H9 (cell line): ENCODE measurements around the gene TRNP1. TPM values are rescaled to one million over a fixed set of nuclear protein-coding genes. Genes with fewer than 3 reads are reported as not detected.

Experiments used
- DNase-seq: peaks from one replicate; pipeline ENCODE4 v3.0.0-alpha.2; 2017
- H2AFZ ChIP-seq: one replicate; pipeline ENCODE4 v1.6.1; 2013; ENCODE audit warnings: mild to moderate bottlenecking, low read length, control low read depth, moderate library complexity
- H2AK5ac ChIP-seq: 2 replicates; pipeline ENCODE4 v1.6.1; 2013; ENCODE audit warnings: low read length, control low read depth, mixed read lengths; ENCODE audit not compliant: insufficient read length
- H2BK120ac ChIP-seq: one replicate; pipeline ENCODE4 v1.6.1; 2013; ENCODE audit warnings: low read depth, mild to moderate bottlenecking, low read length, control low read depth, inconsistent platforms; ENCODE audit not compliant: poor library complexity, severe bottlenecking
- H2BK12ac ChIP-seq: 2 replicates; pipeline ENCODE4 v1.6.1; 2013; ENCODE audit warnings: low read length, control low read depth, mixed read lengths, low read depth; ENCODE audit not compliant: insufficient read length
- H2BK15ac ChIP-seq: 2 replicates; pipeline ENCODE4 v1.6.1; 2013; ENCODE audit warnings: low read depth, low read length, control low read depth
- H2BK20ac ChIP-seq: one replicate; pipeline ENCODE4 v1.6.1; 2013; ENCODE audit warnings: low read depth, mild to moderate bottlenecking, low read length, control low read depth, inconsistent platforms; ENCODE audit not compliant: poor library complexity, severe bottlenecking
- H2BK5ac ChIP-seq: 2 replicates; pipeline ENCODE4 v1.6.1; 2013; ENCODE audit warnings: low read length, control low read depth, mixed read lengths; ENCODE audit not compliant: insufficient read length
- H3K14ac ChIP-seq: 2 replicates; pipeline ENCODE4 v1.6.1; 2013; ENCODE audit warnings: low read length, control low read depth; ENCODE audit not compliant: insufficient read depth
- H3K18ac ChIP-seq: 2 replicates; pipeline ENCODE4 v1.6.1; 2013; ENCODE audit warnings: low read depth, mild to moderate bottlenecking, mixed read lengths, low read length, control low read depth; ENCODE audit not compliant: insufficient read length
- H3K23ac ChIP-seq: 2 replicates; pipeline ENCODE4 v1.6.1; 2013; ENCODE audit warnings: low read length, control low read depth, mixed read lengths, low read depth; ENCODE audit not compliant: insufficient read length
- H3K23me2 ChIP-seq: 2 replicates; pipeline ENCODE4 v1.6.1; 2013; ENCODE audit warnings: low read depth, mild to moderate bottlenecking, mixed read lengths, low read length, control low read depth; ENCODE audit not compliant: insufficient read length, poor library complexity, severe bottlenecking
- H3K27ac ChIP-seq: 2 replicates; pipeline ENCODE4 v1.5.1; 2013; ENCODE audit warnings: low read length, control low read depth, mixed read lengths, low read depth; ENCODE audit not compliant: insufficient read length
- H3K27me3 ChIP-seq: 2 replicates; pipeline ENCODE4 v1.6.1; 2013; ENCODE audit warnings: low read length, control low read depth, inconsistent platforms; ENCODE audit not compliant: insufficient read depth
- H3K4ac ChIP-seq: 2 replicates; pipeline ENCODE4 v1.6.1; 2013; ENCODE audit warnings: low read depth, mild to moderate bottlenecking, control low read depth, inconsistent platforms, low read length, moderate library complexity
- H3K4me1 ChIP-seq: 2 replicates; pipeline ENCODE4 v1.6.1; 2013; ENCODE audit warnings: low read length, control low read depth, inconsistent platforms; ENCODE audit not compliant: insufficient read depth
- H3K4me2 ChIP-seq: 2 replicates; pipeline ENCODE4 v1.6.1; 2013; ENCODE audit warnings: low read length, control low read depth, mixed read lengths; ENCODE audit not compliant: insufficient read length, insufficient read depth
- H3K56ac ChIP-seq: 2 replicates; pipeline ENCODE4 v1.6.1; 2013; ENCODE audit warnings: low read depth, mild to moderate bottlenecking, mixed read lengths, low read length, control low read depth; ENCODE audit not compliant: insufficient read length
- H3K79me1 ChIP-seq: 2 replicates; pipeline ENCODE4 v1.6.1; 2013; ENCODE audit warnings: low read depth, mild to moderate bottlenecking, moderate library complexity, low read length, control low read depth, inconsistent platforms; ENCODE audit not compliant: insufficient read depth, poor library complexity, severe bottlenecking
- H3K79me2 ChIP-seq: 2 replicates; pipeline ENCODE4 v1.6.1; 2013; ENCODE audit warnings: low read length, control low read depth, inconsistent platforms; ENCODE audit not compliant: insufficient read depth
- H3K9ac ChIP-seq: 2 replicates; pipeline ENCODE4 v1.6.1; 2013; ENCODE audit warnings: low read length, control low read depth, mixed read lengths; ENCODE audit not compliant: insufficient read length; ENCODE audit errors: extremely low read depth
- H3K9me3 ChIP-seq: one replicate; pipeline ENCODE4 v1.6.1; 2013; ENCODE audit warnings: low read depth, low read length, inconsistent platforms; ENCODE audit not compliant: control insufficient read depth
- H3T11ph ChIP-seq: one replicate; pipeline ENCODE4 v1.6.1; 2013; ENCODE audit warnings: mild to moderate bottlenecking, low read length, control low read depth, inconsistent platforms
- H4K20me1 ChIP-seq: one replicate; pipeline ENCODE4 v1.6.1; 2013; ENCODE audit not compliant: control insufficient read depth, insufficient read length, insufficient read depth
- H4K5ac ChIP-seq: 2 replicates; pipeline ENCODE4 v1.6.1; 2013; ENCODE audit warnings: low read depth, mild to moderate bottlenecking, mixed read lengths, low read length, control low read depth; ENCODE audit not compliant: insufficient read length
- H4K8ac ChIP-seq: replicated peaks from 2 replicates; pipeline ENCODE4 v1.6.1; 2013; ENCODE audit warnings: low read length, control low read depth, mixed read lengths, low read depth; ENCODE audit not compliant: insufficient read length
- H4K91ac ChIP-seq: 2 replicates; pipeline ENCODE4 v1.6.1; 2013; ENCODE audit warnings: low read depth, mild to moderate bottlenecking, moderate library complexity, mixed read lengths, low read length, control low read depth; ENCODE audit not compliant: insufficient read length
- H3K27ac Mint-ChIP-seq, 3 experiments: 2 replicates in 2 of 3; 3 replicates in 1 of 3; pipeline ENCODE4 v1.8.0; 2020 to 2021; ENCODE audit warnings: mixed read lengths in 3 of 3, mild to moderate bottlenecking in 1 of 3, moderate library complexity in 1 of 3
- H3K27me3 Mint-ChIP-seq: 2 replicates; pipeline ENCODE4 v1.8.0; 2021; ENCODE audit warnings: low read depth, mild to moderate bottlenecking, moderate library complexity, mixed read lengths
- H3K36me3 Mint-ChIP-seq, 3 experiments: 2 replicates in 2 of 3; 3 replicates in 1 of 3; pipeline ENCODE4 v1.8.0; 2020 to 2021; ENCODE audit warnings: low read depth in 3 of 3, mixed read lengths in 3 of 3; ENCODE audit not compliant: insufficient read depth in 1 of 3
- H3K4me1 Mint-ChIP-seq, 2 experiments: 2 replicates each; pipeline ENCODE4 v1.8.0; 2020; ENCODE audit warnings: mixed read lengths in 2 of 2
- H3K4me3 Mint-ChIP-seq, 2 experiments: 2 replicates in 1 of 2; 3 replicates in 1 of 2; pipeline ENCODE4 v1.8.0; 2020 to 2021; ENCODE audit warnings: mild to moderate bottlenecking in 2 of 2, mixed read lengths in 2 of 2, moderate library complexity in 1 of 2
- H3K9me3 Mint-ChIP-seq, 2 experiments: 2 replicates in 1 of 2; 3 replicates in 1 of 2; pipeline ENCODE4 v1.8.0; 2020; ENCODE audit warnings: mild to moderate bottlenecking in 2 of 2, mixed read lengths in 2 of 2, moderate library complexity in 1 of 2
- WGBS: extraction: QIAGEN DNeasy Blood & Tissue Kit; methylation state at CpG from one replicate; pipeline ENCODE4 v1.1.7; 2013; ENCODE audit warnings: missing lambda C conversion rate, low lambda C conversion rate, mixed read lengths; ENCODE audit not compliant: insufficient read length; ENCODE audit errors: extremely low coverage; 5-methylcytosine and 5-hydroxymethylcytosine counted together
- total RNA-seq: library from RNA; stranded (reverse); gene quantifications from 2 replicates; pipeline ENCODE4 v1.2.1, GENCODE V29; 2021
- TF ChIP-seq, protein P1 (sequence below): fragments of 200-600 bp; sonication (generic); conservative IDR thresholded peaks from 3 replicates; pipeline ENCODE4 v1.8.0; 2021; ENCODE audit warnings: antibody characterized with exemption, mild to moderate bottlenecking

The TRNP1 gene
- total RNA-seq, 1 experiment from 2014 or later, result 39.0 TPM

DNA sequence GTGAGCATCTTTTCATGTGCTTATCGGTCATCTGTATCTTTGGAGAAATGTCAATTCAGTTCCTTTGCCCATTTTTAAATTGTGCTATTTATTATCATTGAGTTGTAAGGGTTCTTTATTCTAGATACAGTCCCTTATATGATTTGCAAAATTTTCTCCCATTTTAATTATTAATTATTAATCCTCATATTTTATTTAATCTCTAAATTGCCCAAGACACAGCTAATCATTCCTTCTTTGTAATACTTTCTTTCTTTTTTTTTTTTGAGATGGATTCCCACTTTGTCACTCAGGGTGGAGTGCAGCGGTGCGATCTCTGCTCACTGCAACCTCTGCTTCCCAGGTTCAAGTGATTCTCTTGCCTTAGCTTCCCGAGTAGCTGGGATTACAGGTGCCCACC lies 32.2 kb downstream of the TRNP1 start:
- no peak overlapping the region for H4K8ac ChIP-seq
- H3K56ac ChIP-seq, result no peak overlapping the region
- no peak overlapping the region for H2BK20ac ChIP-seq
- no peaks in the 10 kb centered on the region for H3K27me3 ChIP-seq
- no peak overlapping the region for H2AK5ac ChIP-seq
- no peak overlapping the region for H2AFZ ChIP-seq
- H4K91ac ChIP-seq, result no peak overlapping the region
- Mint-ChIP-seq H3K4me1 (peaks cover 23 to 31% of the 10 kb centered on the region in 2 experiments), H3K9me3 (no peaks in the 10 kb centered on the region; a peak in 1 of 5 replicates), H3K36me3 (no peaks in the 10 kb centered on the region; a peak in 1 of 7 replicates), H3K4me3 (no peak overlapping the region), H3K27ac (no peak overlapping the region), H3K27me3 (no peaks in the 10 kb centered on the region; the same call in 1 of the 2 replicates)
- H3K9me3 ChIP-seq, result no peaks in the 10 kb centered on the region
- H3K4me1 ChIP-seq, result peaks cover 10% of the 10 kb centered on the region
- H2BK120ac ChIP-seq, result no peak overlapping the region
- H3K4me2 ChIP-seq, result no peak overlapping the region
- no peak overlapping the region for H3K14ac ChIP-seq
- DNase-seq, result no peak
- no peaks in the 10 kb centered on the region for H4K20me1 ChIP-seq
- no peaks in the 10 kb centered on the region for H3K23me2 ChIP-seq
- no peaks in the 10 kb centered on the region for H3K79me1 ChIP-seq
- no peak overlapping the region for H2BK15ac ChIP-seq
- no peak overlapping the region for H3K27ac ChIP-seq
- no peak overlapping the region for H3K9ac ChIP-seq
- no peak overlapping the region for H3K18ac ChIP-seq
- no peaks in the 10 kb centered on the region for H3K79me2 ChIP-seq
- no peak overlapping the region for H2BK5ac ChIP-seq
- no peak overlapping the region for H2BK12ac ChIP-seq
- H3T11ph ChIP-seq, result no peak overlapping the region
- TF ChIP-seq, protein P1, sequence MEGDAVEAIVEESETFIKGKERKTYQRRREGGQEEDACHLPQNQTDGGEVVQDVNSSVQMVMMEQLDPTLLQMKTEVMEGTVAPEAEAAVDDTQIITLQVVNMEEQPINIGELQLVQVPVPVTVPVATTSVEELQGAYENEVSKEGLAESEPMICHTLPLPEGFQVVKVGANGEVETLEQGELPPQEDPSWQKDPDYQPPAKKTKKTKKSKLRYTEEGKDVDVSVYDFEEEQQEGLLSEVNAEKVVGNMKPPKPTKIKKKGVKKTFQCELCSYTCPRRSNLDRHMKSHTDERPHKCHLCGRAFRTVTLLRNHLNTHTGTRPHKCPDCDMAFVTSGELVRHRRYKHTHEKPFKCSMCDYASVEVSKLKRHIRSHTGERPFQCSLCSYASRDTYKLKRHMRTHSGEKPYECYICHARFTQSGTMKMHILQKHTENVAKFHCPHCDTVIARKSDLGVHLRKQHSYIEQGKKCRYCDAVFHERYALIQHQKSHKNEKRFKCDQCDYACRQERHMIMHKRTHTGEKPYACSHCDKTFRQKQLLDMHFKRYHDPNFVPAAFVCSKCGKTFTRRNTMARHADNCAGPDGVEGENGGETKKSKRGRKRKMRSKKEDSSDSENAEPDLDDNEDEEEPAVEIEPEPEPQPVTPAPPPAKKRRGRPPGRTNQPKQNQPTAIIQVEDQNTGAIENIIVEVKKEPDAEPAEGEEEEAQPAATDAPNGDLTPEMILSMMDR, result no peak
- H4K5ac ChIP-seq, result no peak overlapping the region
- H3K23ac ChIP-seq, result no peak overlapping the region
- no peak overlapping the region for H3K4ac ChIP-seq
- WGBS, result no CpG with 5 or more reads among the region's 4 CpGs
